HCT116 (cell line): Measurements from ENCODE around the gene CPTP. TPM values are rescaled to one million over a fixed set of nuclear protein-coding genes. Genes with fewer than 3 reads are reported as not detected.

Experiments used
- ATAC-seq: fragments of 200-7000 bp; cut with Tn5 transposase; 2 replicates; pipeline ENCODE4 v1.9.1; 2020; ENCODE audit warnings: mild to moderate bottlenecking, moderate library complexity
- BruUV-seq: library from RNA; stranded (reverse); fragments of 400-500 nt; replicated peaks from 2 replicates; lab custom pipeline; 2021; lab: Mats Ljungman, UMichigan
- CTCF ChIA-PET: fragments of 300-600 bp; sonication (Branson Sonifier 250); formaldehyde crosslinking; loops from one replicate; lab custom pipeline; 2021; ENCODE audit warnings: antibody characterized with exemption; lab: Charles Lee
- POLR2A ChIA-PET: fragments of 300-600, 350-600 bp; sonication (Branson Sonifier 250); formaldehyde crosslinking; loops from one replicate; lab custom pipeline; 2021; ENCODE audit warnings: antibody characterized with exemption; lab: Charles Lee
- RAD21 ChIA-PET, 2 experiments: fragments of 300-600 bp; sonication (Branson Sonifier 250); formaldehyde crosslinking; loops; one replicate each; lab custom pipeline; 2023; ENCODE audit warnings: low total read pairs in 2 of 2; ENCODE audit not compliant: uncharacterized antibody in 2 of 2, unreplicated experiment in 2 of 2, low non-redundant PET in 1 of 2; lab: Charles Lee
- DNase-seq: peaks from one replicate; pipeline ENCODE4 v3.0.0-alpha.2; 2010; ENCODE audit warnings: low read depth, low spot score
- H2AFZ ChIP-seq: fragments of 200-600 bp; shearing (Covaris generic), sonication (generic); 2 replicates; pipeline ENCODE4 v1.6.1; 2017; ENCODE audit warnings: low read depth, mixed run types, mixed read lengths, antibody characterized with exemption, low read length; ENCODE audit not compliant: poor library complexity, severe bottlenecking
- H3K27ac ChIP-seq: 2 replicates; pipeline ENCODE4 v1.5.1; 2012; ENCODE audit warnings: low read depth, low read length
- H3K27me3 ChIP-seq: fragments of 200-600 bp; sonication (generic); 2 replicates; pipeline ENCODE4 v1.6.1; 2016; ENCODE audit warnings: mixed run types, low read length, mixed read lengths; ENCODE audit not compliant: insufficient read depth
- H3K36me3 ChIP-seq, 2 experiments: fragments of 200-500 bp in 1 of 2; fragments of 200-600 bp in 1 of 2; sonication (Bioruptor generic) in 1 of 2; sonication (generic) in 1 of 2; 2 replicates each; pipeline versions ENCODE4 v1.5.1 to v1.6.1; 2014 to 2016; ENCODE audit warnings: low read length in 2 of 2, inconsistent platforms in 1 of 2, mixed read lengths in 1 of 2, mixed run types in 1 of 2; ENCODE audit not compliant: insufficient read depth in 2 of 2, control insufficient read depth in 1 of 2
- H3K4me1 ChIP-seq, 2 experiments: fragments of 200-600 bp in 1 of 2; sonication (generic) in 1 of 2; 2 replicates each; pipeline versions ENCODE4 v1.5.1 to v1.6.1; 2012 to 2017; ENCODE audit warnings: low read length in 2 of 2, inconsistent platforms in 1 of 2, mild to moderate bottlenecking in 1 of 2, mixed read lengths in 1 of 2, mixed run types in 1 of 2, moderate library complexity in 1 of 2; ENCODE audit not compliant: insufficient read depth in 2 of 2, control insufficient read depth in 1 of 2
- H3K4me2 ChIP-seq: fragments of 200-600 bp; sonication (generic); 2 replicates; pipeline ENCODE4 v1.6.1; 2017; ENCODE audit warnings: mixed run types, low read length, mixed read lengths
- H3K4me3 ChIP-seq, 2 experiments: fragments of 200-600 bp in 1 of 2; sonication (generic) in 1 of 2; replicated peaks in 1 of 2; 2 replicates each; pipeline ENCODE4 v1.5.1; 2011 to 2016; ENCODE audit warnings: low read length in 2 of 2, control low read depth in 1 of 2, low read depth in 1 of 2, mild to moderate bottlenecking in 1 of 2, mixed read lengths in 1 of 2, mixed run types in 1 of 2
- H3K79me2 ChIP-seq: fragments of 200-600 bp; sonication (generic); 2 replicates; pipeline ENCODE4 v1.6.1; 2017; ENCODE audit warnings: mild to moderate bottlenecking, mixed run types, low read length, moderate library complexity, mixed read lengths; ENCODE audit not compliant: insufficient read depth
- H3K9ac ChIP-seq: fragments of 200-600 bp; sonication (generic); 2 replicates; pipeline ENCODE4 v1.6.1; 2016; ENCODE audit warnings: low read length, mixed read lengths
- H3K9me2 ChIP-seq: fragments of 200-600 bp; sonication (generic), shearing (Covaris generic); 2 replicates; pipeline ENCODE4 v1.6.1; 2017; ENCODE audit warnings: mixed run types, mild to moderate bottlenecking, moderate library complexity; ENCODE audit not compliant: insufficient read depth
- H3K9me3 ChIP-seq, 2 experiments: fragments of 200-500 bp in 1 of 2; fragments of 200-600 bp in 1 of 2; sonication (Bioruptor generic) in 1 of 2; sonication (generic) in 1 of 2; 2 replicates each; pipeline ENCODE4 v1.6.1; 2014 to 2017; ENCODE audit warnings: low read length in 2 of 2, mixed read lengths in 2 of 2, inconsistent platforms in 1 of 2, low read depth in 1 of 2, mild to moderate bottlenecking in 1 of 2, mixed run types in 1 of 2, moderate library complexity in 1 of 2; ENCODE audit not compliant: control insufficient read depth in 1 of 2, insufficient read depth in 1 of 2
- H4K20me1 ChIP-seq: fragments of 200-600 bp; sonication (generic), shearing (Covaris generic); 2 replicates; pipeline ENCODE4 v1.6.1; 2017; ENCODE audit warnings: mixed run types, mild to moderate bottlenecking, moderate library complexity; ENCODE audit not compliant: insufficient read depth
- POLR2A ChIP-seq: IDR thresholded peaks from 2 replicates; pipeline ENCODE4 v1.7.0; 2011; ENCODE audit warnings: borderline replicate concordance; ENCODE audit not compliant: insufficient read depth, insufficient read length; ENCODE audit errors: extremely low read depth
- REST ChIP-seq: IDR thresholded peaks from 2 replicates; pipeline ENCODE4 v1.6.1; 2012; ENCODE audit warnings: low read depth
- SIN3A ChIP-seq: IDR thresholded peaks from 2 replicates; pipeline ENCODE4 v1.6.1; 2012; ENCODE audit warnings: low read depth
- SP1 ChIP-seq: IDR thresholded peaks from 2 replicates; pipeline ENCODE4 v1.6.1; 2012; ENCODE audit warnings: low read depth
- TCF7L2 ChIP-seq: IDR thresholded peaks from 2 replicates; pipeline ENCODE4 v1.7.0; 2011; ENCODE audit warnings: borderline replicate concordance, inconsistent platforms; ENCODE audit not compliant: insufficient read depth, insufficient read length; ENCODE audit errors: extremely low read depth
- ZFX ChIP-seq: fragments of 450-650 bp; IDR thresholded peaks from 2 replicates; pipeline ENCODE4 v1.6.1; 2017
- intact Hi-C: fragments of 100-400 bp; cut with micrococcal nuclease; formaldehyde crosslinking; loops from 2 replicates; pipeline ENCODE4 v1.10.0; 2022
- total RNA-seq: library from RNA; stranded (reverse); gene quantifications from one replicate; pipeline ENCODE4 v1.2.1, GENCODE V29; 2021; ENCODE audit not compliant: unreplicated experiment

CPTP gene
- total RNA-seq, 1 experiment from 2014 or later: 16.3 TPM

- TF ChIP-seq TCF7L2 (no peak), REST (no peak), POLR2A (no peak)
Observed at GRCh38 chr1:1324084-1324523, 498 bp upstream of the CPTP start (continued).

- peaks cover 0 to 4% of the 10 kb centered on the region in 2 experiments; a peak in 2 of 4 replicates for H3K36me3 ChIP-seq
- TF ChIP-seq ZFX (no peak), SIN3A (0 out of 2 replicates have a peak, but pooled peaks have one; percentile 14), SP1 (no peak; the same call in 1 of the 2 replicates)
- TF ChIP-seq, all 23 proteins: peak for 1
- ChIA-PET CTCF (no interaction called here), RAD21 (no interaction called here), POLR2A (no interaction called here)
- Histone ChIP-seq H2AFZ (no peak overlapping the region), H4K20me1 (peaks cover 4% of the 10 kb centered on the region; the same call in 1 of the 2 replicates), H3K27me3 (no peaks in the 10 kb centered on the region), H3K4me1 (peaks cover 13 to 22% of the 10 kb centered on the region in 2 experiments), H3K9me2 (no peaks in the 10 kb centered on the region), H3K79me2 (peaks cover 53% of the 10 kb centered on the region), H3K9ac (peak overlapping the region; percentile 96), H3K4me3 (peak overlapping the region; percentile 69 to 87), H3K4me2 (peak overlapping the region; percentile 76), H3K27ac (peak overlapping the region; percentile 80), H3K9me3 (no peaks in the 10 kb centered on the region)
- no peak for DNase-seq
- 0 out of 2 replicates have a peak, but pooled peaks have one; percentile 4 for ATAC-seq
- BruUV-seq: no TSS peak
- intact Hi-C loops: no loop called here
Observed at GRCh38 chr1:1325288-1326074, 879 bp downstream of the CPTP start.
